Stimulated activated CD4-positive, alpha-beta T cell treated with anti-CD3 and anti-CD28 coated beads, Interleukin-12 subunit alpha, Interleukin-12 subunit beta, amount 100 ng/mL, for 48 hours (primary cell): ENCODE results near the gene EFL1.
"Not testable (repeated sequence)": the region's sequence is repeated elsewhere in the genome, so short reads cannot be mapped to it uniquely, and the experiment has no call there.

ENCODE experiments used
- DNase-seq, 3 donors: peaks; one replicate each; pipeline ENCODE4 v3.0.0-alpha.2; 2020; ENCODE audit warnings: low read depth in 2 of 3, low spot score in 1 of 3

EFL1 gene

GRCh38 chr15:82262422-82263026, at the start of gene EFL1, which contains the start of gene SAXO2:
Gene EFL1 (minus strand): TSS chr15:82262734. CDS start chr15:82261778, 956 bp downstream.
Gene SAXO2 (plus strand): TSS chr15:82262818. CDS start chr15:82262880, 62 bp downstream.
- DNase-seq = peak; percentile 78 to 94 (median 87)

- DNase-seq = not testable (repeated sequence)
These were observed 48.8 kb upstream of the EFL1 start for GRCh38 chr15:82311321-82311720.

GRCh38 chr15:82309802-82310201, 47.3 kb upstream of the EFL1 start:
- DNase-seq = no peak

GRCh38 chr15:82307714-82308081, 45.2 kb upstream of the EFL1 start:
- DNase-seq = no peak

- DNase-seq = no peak
These were observed 44.5 kb upstream of the EFL1 start for GRCh38 chr15:82306791-82307713.

GRCh38 chr15:82305621-82306048, 43.1 kb upstream of the EFL1 start:
- DNase-seq = no peak

GRCh38 chr15:82304778-82305090, 42.2 kb upstream of the EFL1 start:
- DNase-seq = no peak

GRCh38 chr15:82303956-82304777, 41.6 kb upstream of the EFL1 start:
- no peak for DNase-seq

- no peak for DNase-seq
These were observed 38.9 kb upstream of the EFL1 start for GRCh38 chr15:82301296-82302016.

- DNase-seq = no peak
These were observed 38.3 kb upstream of the EFL1 start for GRCh38 chr15:82300883-82301282.

- DNase-seq = not testable (repeated sequence)
These were observed 37.8 kb upstream of the EFL1 start for GRCh38 chr15:82300326-82300725.

- not testable (repeated sequence) for DNase-seq
These were observed 37.0 kb upstream of the EFL1 start for GRCh38 chr15:82299511-82299914.

- peak; percentile 25 to 26 (median 26) for DNase-seq
These were observed 36.0 kb upstream of the EFL1 start for GRCh38 chr15:82298520-82298919.

GRCh38 chr15:82298032-82298431, 35.5 kb upstream of the EFL1 start:
- no peak for DNase-seq

GRCh38 chr15:82297546-82297945, 35.0 kb upstream of the EFL1 start:
- no peak for DNase-seq

- no peak for DNase-seq
These were observed 31.6 kb upstream of the EFL1 start for GRCh38 chr15:82294061-82294690.

- no peak for DNase-seq
These were observed 29.7 kb upstream of the EFL1 start for GRCh38 chr15:82292271-82292670.

GRCh38 chr15:82288202-82288601, 25.7 kb upstream of the EFL1 start:
- not testable (repeated sequence) for DNase-seq

GRCh38 chr15:82286475-82286874, 23.9 kb upstream of the EFL1 start:
- not testable (repeated sequence) for DNase-seq

- not testable (repeated sequence) for DNase-seq
These were observed 21.8 kb upstream of the EFL1 start for GRCh38 chr15:82284381-82284780.
